Measurements from ENCODE around the gene MCC. TPM values are rescaled to one million over a fixed set of nuclear protein-coding genes. Genes with fewer than 3 reads are reported as not detected.

The MCC gene
- total and polyA plus RNA-seq, 9 donors = 29.8 to 262 (median 108) TPM

DNA sequence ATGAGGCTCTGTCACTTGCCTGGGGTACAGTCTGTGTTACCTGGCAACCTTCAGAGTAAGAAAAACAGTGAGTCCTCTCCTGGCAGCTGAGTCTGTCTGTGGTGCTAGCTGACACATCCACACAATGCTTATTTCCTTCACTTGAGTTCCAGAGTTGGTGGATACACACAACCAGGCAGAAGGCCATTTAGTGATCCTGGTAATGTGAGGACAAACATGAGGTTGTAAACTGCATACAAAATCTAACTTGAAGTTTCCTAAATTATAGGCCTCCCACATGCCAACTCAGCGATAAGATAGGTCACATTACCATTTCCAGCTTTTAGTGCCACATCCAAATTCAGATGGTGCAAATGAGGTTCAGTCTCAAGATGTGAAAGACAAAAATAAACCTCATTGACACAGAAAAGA is 386.1 kb downstream of the MCC start:
- TF ChIP-seq POLR2A (IDR thresholded peaks at IDR 0.05) (no peak), EP300 (IDR thresholded peaks at IDR 0.05) (no peak)
- TF ChIP-seq, protein P1, sequence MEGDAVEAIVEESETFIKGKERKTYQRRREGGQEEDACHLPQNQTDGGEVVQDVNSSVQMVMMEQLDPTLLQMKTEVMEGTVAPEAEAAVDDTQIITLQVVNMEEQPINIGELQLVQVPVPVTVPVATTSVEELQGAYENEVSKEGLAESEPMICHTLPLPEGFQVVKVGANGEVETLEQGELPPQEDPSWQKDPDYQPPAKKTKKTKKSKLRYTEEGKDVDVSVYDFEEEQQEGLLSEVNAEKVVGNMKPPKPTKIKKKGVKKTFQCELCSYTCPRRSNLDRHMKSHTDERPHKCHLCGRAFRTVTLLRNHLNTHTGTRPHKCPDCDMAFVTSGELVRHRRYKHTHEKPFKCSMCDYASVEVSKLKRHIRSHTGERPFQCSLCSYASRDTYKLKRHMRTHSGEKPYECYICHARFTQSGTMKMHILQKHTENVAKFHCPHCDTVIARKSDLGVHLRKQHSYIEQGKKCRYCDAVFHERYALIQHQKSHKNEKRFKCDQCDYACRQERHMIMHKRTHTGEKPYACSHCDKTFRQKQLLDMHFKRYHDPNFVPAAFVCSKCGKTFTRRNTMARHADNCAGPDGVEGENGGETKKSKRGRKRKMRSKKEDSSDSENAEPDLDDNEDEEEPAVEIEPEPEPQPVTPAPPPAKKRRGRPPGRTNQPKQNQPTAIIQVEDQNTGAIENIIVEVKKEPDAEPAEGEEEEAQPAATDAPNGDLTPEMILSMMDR (IDR thresholded peaks at IDR 0.05) = no peak
- 89 to 96% (median 91%) methylated on average over 1 of the region's 1 CpG for WGBS, 3 donors

DNA sequence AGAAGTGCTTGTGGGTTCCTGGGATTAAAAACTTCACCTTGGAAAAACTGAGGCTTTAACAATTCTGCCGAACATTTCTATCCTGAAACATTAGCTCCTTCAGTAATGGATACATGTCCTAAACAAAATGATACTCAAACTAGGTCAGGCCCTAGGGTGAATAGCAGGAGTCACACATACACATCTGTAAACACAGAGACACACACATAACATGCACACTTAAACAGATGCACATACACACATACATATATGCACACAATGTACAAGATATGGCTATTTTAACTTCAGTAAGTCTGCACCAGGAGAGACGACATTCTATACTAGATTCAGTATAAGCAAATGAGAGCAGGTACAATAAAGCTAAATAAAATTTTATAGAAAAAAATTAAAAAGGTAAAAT is 387.3 kb downstream of the MCC start:
- TF ChIP-seq, protein P1 (IDR thresholded peaks at IDR 0.05) = no peak
- no peak for TF ChIP-seq EP300 (IDR thresholded peaks at IDR 0.05)
- no peaks in the 10 kb centered on the region for H3K9me3 ChIP-seq
- DNase-seq = no peak
- H3K4me1 ChIP-seq (ENCODE audit: insufficient read depth) = peaks cover under 1% of the 10 kb centered on the region
- intact Hi-C loops (cut with DNase I) = no loop called here
- no peaks in the 10 kb centered on the region for H3K27me3 ChIP-seq
- H3K27ac ChIP-seq = no peak overlapping the region
- no peak overlapping the region for H3K4me3 ChIP-seq
- 92 to 96% (median 94%) methylated on average over 2 of the region's 2 CpGs for whole genome bisulfite sequencing, 3 donors
- H3K36me3 ChIP-seq = no peaks in the 10 kb centered on the region

More for the DNA sequence above, 386.1 kb downstream of the MCC start:
- DNase-seq = no peak
- Histone ChIP-seq H3K9me3 (no peaks in the 10 kb centered on the region), H3K4me1 (ENCODE audit: insufficient read depth) (no peaks in the 10 kb centered on the region), H3K27ac (no peak overlapping the region), H3K36me3 (no peaks in the 10 kb centered on the region), H3K4me3 (no peak overlapping the region), H3K27me3 (no peaks in the 10 kb centered on the region)
- intact Hi-C loops (cut with DNase I) = no loop called here

DNA sequence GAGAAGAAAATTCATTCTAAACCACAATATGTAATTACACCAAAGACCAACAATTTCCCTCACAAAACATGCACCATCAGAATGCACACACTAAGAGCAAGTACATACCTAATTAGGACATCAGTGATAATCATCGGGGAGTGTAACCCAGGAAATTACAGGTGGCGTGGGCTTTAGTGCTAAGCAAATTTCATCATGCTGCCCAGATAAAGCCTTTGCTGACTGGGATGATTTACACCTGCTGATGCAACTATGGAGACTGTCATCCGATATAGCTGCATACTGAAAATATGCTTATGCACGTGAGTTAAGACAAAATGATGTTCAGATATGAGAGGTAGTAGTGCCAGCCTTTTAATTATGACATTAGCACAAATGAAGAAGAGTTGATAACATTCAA is 388.4 kb downstream of the MCC start:
- no peak for DNase-seq
- H3K27ac ChIP-seq = no peak overlapping the region
- H3K27me3 ChIP-seq = no peaks in the 10 kb centered on the region
- peaks cover 2% of the 10 kb centered on the region for H3K4me1 ChIP-seq (ENCODE audit: insufficient read depth)
- intact Hi-C loops (cut with DNase I) = loop anchor here in 1 of 4 donors (10.0 kb wide), 1 partner anchor 195 kb away; no protein-coding TSS in a partner anchor
- H3K9me3 ChIP-seq = no peaks in the 10 kb centered on the region
- 82 to 86% (median 82%) methylated on average over 4 of the region's 4 CpGs for WGBS, 3 donors
- no peaks in the 10 kb centered on the region for H3K36me3 ChIP-seq
- TF ChIP-seq POLR2A (IDR thresholded peaks at IDR 0.05) = no peak
- H3K4me3 ChIP-seq = no peak overlapping the region

DNA sequence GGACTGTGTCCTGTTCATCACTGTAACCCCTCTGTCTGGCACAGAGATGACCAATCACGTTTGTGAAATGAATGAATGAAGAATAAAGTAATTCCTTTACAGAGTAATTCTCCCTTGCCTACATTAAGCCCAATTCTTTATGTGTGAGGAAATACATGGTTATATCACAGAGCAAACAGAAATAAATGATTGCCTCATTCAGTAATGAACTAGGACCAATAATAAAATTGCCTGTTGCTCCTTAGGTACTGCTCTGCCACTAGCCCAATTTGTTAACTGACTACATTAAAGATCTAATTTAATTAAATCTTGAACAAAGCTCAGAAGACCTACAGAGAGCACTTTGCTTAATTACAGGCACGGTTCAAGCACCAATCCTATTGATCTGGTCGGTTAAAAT is 389.9 kb downstream of the MCC start:
- intact Hi-C loops (cut with DNase I) = loop anchor here in 1 of 4 donors (10.0 kb wide), 1 partner anchor 196 kb away; no protein-coding TSS in a partner anchor
- TF ChIP-seq, protein P1 (IDR thresholded peaks at IDR 0.05) = no peak
- TF ChIP-seq POLR2A (IDR thresholded peaks at IDR 0.05) (no peak), EP300 (IDR thresholded peaks at IDR 0.05) (no peak)
- no peak for DNase-seq
- H3K9me3 ChIP-seq = no peaks in the 10 kb centered on the region
- H3K27me3 ChIP-seq = no peaks in the 10 kb centered on the region
- H3K4me3 ChIP-seq = no peak overlapping the region
- H3K4me1 ChIP-seq (ENCODE audit: insufficient read depth) = peaks cover 2% of the 10 kb centered on the region
- H3K36me3 ChIP-seq = no peaks in the 10 kb centered on the region
- WGBS, 3 donors = 62 to 75% (median 73%) methylated on average over 3 of the region's 3 CpGs
- H3K27ac ChIP-seq = no peak overlapping the region

DNA sequence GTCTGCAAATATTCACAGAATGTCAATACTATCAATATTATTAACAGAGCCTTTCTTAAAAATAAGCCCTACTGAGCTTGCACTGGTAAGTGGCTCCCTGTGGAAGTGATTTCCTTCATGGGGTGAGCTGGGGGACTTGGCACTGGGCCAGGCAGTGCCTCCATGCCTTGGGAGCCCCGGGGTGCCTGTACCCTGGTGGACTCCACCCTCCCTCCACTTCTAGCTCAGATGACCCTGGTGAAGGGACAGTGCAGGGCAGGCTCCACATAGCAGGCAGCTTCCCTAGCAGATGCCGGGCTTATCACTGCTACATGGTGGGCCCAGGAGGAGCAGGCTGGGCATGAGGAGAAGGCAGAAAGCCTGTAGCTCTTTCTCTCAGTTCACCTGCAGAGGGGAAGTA is 392.4 kb downstream of the MCC start:
- no peak for TF ChIP-seq POLR2A (IDR thresholded peaks at IDR 0.05)
- TF ChIP-seq, protein P1 (IDR thresholded peaks at IDR 0.05) = no peak
- no peak for TF ChIP-seq EP300 (IDR thresholded peaks at IDR 0.05)
- no peaks in the 10 kb centered on the region for H3K27me3 ChIP-seq
- H3K4me1 ChIP-seq (ENCODE audit: insufficient read depth) = peaks cover 6% of the 10 kb centered on the region
- intact Hi-C loops (cut with DNase I) = loop anchor here in 1 of 4 donors (10.0 kb wide), 1 partner anchor 199 kb away; no protein-coding TSS in a partner anchor
- 79 to 87% (median 80%) methylated on average over 2 of the region's 2 CpGs for WGBS, 3 donors
- H3K9me3 ChIP-seq = no peaks in the 10 kb centered on the region
- no peaks in the 10 kb centered on the region for H3K36me3 ChIP-seq
- DNase-seq = peak in 1 of 5 donors; percentile 24
- no peak overlapping the region for H3K27ac ChIP-seq
- H3K4me3 ChIP-seq = no peak overlapping the region

All from ovary (tissue), 9 donors.